ENCODE measurements around the gene RFX4.

RFX4 gene

DNA sequence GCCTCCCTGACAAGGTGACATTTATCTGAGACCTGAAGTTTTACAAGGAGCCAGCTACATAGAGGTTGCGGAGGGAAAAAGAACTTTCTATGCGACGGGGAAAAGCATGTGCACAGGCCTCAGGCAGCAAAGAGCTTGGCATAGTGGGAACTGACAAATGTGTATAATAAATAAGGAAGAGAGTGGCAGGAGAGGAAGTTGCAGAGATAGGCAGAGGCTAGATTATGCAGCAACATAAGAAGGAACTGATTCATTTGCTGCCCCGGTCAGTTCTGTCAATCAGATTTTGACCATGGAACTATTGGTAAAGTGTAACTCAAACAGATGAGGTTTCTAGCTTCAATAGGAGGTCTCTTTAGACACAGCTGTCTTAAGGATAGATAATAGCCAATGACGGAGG, 158.0 kb downstream of the RFX4 start:
- no peaks in the 10 kb centered on the region for H3K4me1 ChIP-seq (ENCODE audit: control insufficient read depth, insufficient read depth, low read length)
- no peak overlapping the region for H3K9ac ChIP-seq (ENCODE audit: low read length)

DNA sequence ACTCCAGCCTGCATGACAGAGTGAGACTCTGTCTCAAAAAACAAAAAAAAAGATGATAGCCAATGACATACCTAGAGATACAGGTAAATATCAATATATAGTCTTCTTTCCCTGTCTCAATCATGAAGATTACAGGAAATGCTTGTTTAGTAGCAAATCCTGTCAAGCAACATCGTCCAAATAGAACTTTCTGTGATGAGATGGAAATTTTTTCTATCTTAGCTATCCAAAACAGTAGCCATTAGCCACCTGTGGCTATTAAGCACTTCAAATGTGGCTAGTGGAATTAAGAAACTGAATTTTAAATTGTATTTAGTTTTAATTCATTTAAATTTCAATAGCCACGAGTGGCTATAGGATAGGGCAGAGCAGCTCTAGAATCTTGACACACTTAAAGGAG, 158.4 kb downstream of the RFX4 start:
- Histone ChIP-seq H3K9me3 (ENCODE audit: control insufficient read depth, low read length) (no peaks in the 10 kb centered on the region), H3K36me3 (ENCODE audit: control insufficient read depth, insufficient read depth, low read length, severe bottlenecking) (no peaks in the 10 kb centered on the region), H3K9ac (ENCODE audit: low read length) (no peak overlapping the region), H3K4me1 (ENCODE audit: control insufficient read depth, insufficient read depth, low read length) (no peaks in the 10 kb centered on the region), H3K4me3 (ENCODE audit: low read length) (no peak overlapping the region), H3K27me3 (replicated peaks; ENCODE audit: control insufficient read depth, insufficient read depth, low read length) (peaks cover 18% of the 10 kb centered on the region)
- no peak for DNase-seq (ENCODE audit: low read depth)

More for the DNA sequence above, 158.0 kb downstream of the RFX4 start:
- no peaks in the 10 kb centered on the region for H3K36me3 ChIP-seq (ENCODE audit: control insufficient read depth, insufficient read depth, low read length, severe bottlenecking)
- H3K27me3 ChIP-seq (replicated peaks; ENCODE audit: control insufficient read depth, insufficient read depth, low read length) = peaks cover 21% of the 10 kb centered on the region
- no peak overlapping the region for H3K4me3 ChIP-seq (ENCODE audit: low read length)
- no peaks in the 10 kb centered on the region for H3K9me3 ChIP-seq (ENCODE audit: control insufficient read depth, low read length)
- no peak for DNase-seq (ENCODE audit: low read depth)

DNA sequence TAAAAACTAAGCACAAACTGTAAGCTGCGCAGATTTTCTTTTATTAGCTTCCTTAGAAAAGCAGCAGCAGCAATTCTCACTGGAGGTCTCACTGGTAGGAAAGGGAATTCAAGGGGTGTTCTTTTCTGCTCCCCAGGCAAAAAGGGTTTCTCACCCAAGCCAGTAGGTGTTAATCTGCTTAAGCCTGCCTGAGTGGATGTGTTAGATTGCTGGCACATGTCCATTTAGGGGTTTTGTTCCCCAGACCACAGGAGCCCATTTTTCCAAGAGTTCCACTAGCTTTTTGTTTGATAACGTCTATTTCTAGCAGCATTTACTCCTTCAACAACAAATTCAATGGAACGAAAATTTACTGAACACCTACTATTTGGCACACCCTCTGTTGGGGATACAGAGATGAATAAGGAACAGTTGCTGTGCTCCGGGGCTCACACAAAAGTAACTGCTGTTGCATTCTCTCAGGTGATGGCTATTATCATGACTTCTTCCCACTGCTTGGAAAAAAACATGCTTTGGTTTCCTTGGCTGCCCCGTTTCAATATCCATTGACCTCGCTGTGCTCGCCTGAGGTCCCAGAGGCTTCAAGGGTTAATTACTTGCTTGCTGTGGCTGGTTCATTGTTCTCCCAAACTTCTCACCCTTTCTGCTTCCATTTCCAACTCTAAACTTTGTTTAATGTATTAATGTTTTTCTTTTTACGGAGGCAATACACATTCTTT, 160.6 kb downstream of the RFX4 start:
- H3K9ac ChIP-seq (ENCODE audit: low read length) = no peak overlapping the region
- DNase-seq (ENCODE audit: low read depth) = no peak
- H3K4me1 ChIP-seq (ENCODE audit: control insufficient read depth, insufficient read depth, low read length) = no peaks in the 10 kb centered on the region
- no peak overlapping the region for H3K4me3 ChIP-seq (ENCODE audit: low read length)
- no peaks in the 10 kb centered on the region for H3K9me3 ChIP-seq (ENCODE audit: control insufficient read depth, low read length)
- no peaks in the 10 kb centered on the region for H3K36me3 ChIP-seq (ENCODE audit: control insufficient read depth, insufficient read depth, low read length, severe bottlenecking)
- peaks cover 13% of the 10 kb centered on the region for H3K27me3 ChIP-seq (replicated peaks; ENCODE audit: control insufficient read depth, insufficient read depth, low read length)

DNA sequence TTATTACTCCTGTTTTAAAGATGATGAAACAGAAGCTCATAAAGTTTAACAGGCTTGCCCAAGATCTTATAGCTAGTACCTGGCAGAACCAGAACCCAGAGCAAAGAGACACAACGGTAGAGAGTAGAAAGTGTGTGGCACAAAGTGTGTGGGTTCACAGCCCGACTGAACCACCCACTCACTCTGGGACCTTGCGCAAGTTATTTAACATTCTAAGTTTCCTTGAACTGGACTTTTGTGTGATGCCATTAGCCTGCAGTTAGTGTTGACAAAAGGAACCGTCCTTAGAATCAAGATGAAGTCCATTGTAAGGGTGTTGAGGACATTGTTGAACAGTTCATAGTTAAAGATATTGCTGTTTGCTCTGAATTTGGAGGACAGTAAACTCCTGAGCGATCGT, 161.8 kb downstream of the RFX4 start:
- no peak for DNase-seq (ENCODE audit: low read depth)
- Histone ChIP-seq H3K9me3 (ENCODE audit: control insufficient read depth, low read length) (no peaks in the 10 kb centered on the region), H3K4me1 (ENCODE audit: control insufficient read depth, insufficient read depth, low read length) (no peaks in the 10 kb centered on the region), H3K9ac (ENCODE audit: low read length) (no peak overlapping the region), H3K4me3 (ENCODE audit: low read length) (no peak overlapping the region), H3K36me3 (ENCODE audit: control insufficient read depth, insufficient read depth, low read length, severe bottlenecking) (no peaks in the 10 kb centered on the region), H3K27me3 (replicated peaks; ENCODE audit: control insufficient read depth, insufficient read depth, low read length) (peaks cover 13% of the 10 kb centered on the region)

DNA sequence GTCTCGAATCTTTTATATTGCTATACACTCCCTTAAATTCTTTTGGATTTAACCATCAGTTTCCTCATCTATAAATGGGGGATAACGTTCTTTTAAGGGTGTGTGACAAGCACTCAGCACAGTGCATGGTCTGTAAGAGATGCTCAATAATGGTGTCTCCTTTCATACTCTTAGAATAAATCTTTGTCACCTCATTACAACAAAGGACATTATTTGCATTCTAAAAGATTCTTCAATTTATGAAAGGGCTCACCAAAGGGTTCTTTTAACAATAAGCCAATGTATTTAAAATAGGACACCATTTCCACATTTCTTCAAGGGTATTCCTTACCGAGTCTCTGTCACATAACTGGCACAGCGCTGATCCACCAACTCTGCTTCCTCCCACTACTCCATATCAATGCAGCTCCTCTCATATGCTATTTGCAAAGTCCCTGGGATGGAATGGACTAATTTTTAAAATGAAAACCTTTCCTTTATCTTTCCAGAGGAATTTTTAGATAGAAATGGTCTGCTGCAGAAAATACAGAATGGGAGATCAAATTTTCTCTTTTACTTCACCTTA, 162.5 kb downstream of the RFX4 start:
- H3K9me3 ChIP-seq (ENCODE audit: control insufficient read depth, low read length) = no peaks in the 10 kb centered on the region
- no peak for DNase-seq (ENCODE audit: low read depth)
- H3K4me1 ChIP-seq (ENCODE audit: control insufficient read depth, insufficient read depth, low read length) = no peaks in the 10 kb centered on the region
- peaks cover 13% of the 10 kb centered on the region for H3K27me3 ChIP-seq (replicated peaks; ENCODE audit: control insufficient read depth, insufficient read depth, low read length)
- no peaks in the 10 kb centered on the region for H3K36me3 ChIP-seq (ENCODE audit: control insufficient read depth, insufficient read depth, low read length, severe bottlenecking)
- no peak overlapping the region for H3K4me3 ChIP-seq (ENCODE audit: low read length)
- H3K9ac ChIP-seq (ENCODE audit: low read length) = no peak overlapping the region

DNA sequence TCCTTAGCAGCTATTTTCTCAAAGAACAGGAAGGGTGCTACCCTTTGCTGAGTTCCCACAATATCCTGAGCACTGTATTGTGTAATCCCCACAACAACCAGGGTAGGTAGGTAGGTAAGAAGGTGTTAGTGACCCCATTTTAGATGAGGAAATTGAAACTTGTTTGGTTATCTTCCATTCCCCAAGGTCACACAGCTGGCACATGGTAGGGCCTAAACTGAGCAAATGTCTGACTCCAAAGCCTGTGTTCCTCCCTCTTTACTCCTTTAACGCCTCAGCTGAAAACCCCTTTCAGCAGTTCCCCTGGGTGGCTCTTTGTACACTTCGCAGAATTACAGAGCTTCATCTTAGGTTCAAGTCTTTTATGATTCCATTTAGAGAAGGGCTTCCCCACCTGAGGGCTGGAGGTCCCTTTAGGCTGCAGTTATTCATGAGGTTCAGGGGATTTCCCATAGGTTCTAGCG, 165.2 kb downstream of the RFX4 start:
- Histone ChIP-seq H3K4me3 (ENCODE audit: low read length) (no peak overlapping the region), H3K9me3 (ENCODE audit: control insufficient read depth, low read length) (no peaks in the 10 kb centered on the region), H3K27me3 (replicated peaks; ENCODE audit: control insufficient read depth, insufficient read depth, low read length) (peaks cover 10% of the 10 kb centered on the region), H3K4me1 (ENCODE audit: control insufficient read depth, insufficient read depth, low read length) (no peaks in the 10 kb centered on the region), H3K9ac (ENCODE audit: low read length) (no peak overlapping the region), H3K36me3 (ENCODE audit: control insufficient read depth, insufficient read depth, low read length, severe bottlenecking) (no peaks in the 10 kb centered on the region)
- DNase-seq (ENCODE audit: low read depth) = no peak

DNA sequence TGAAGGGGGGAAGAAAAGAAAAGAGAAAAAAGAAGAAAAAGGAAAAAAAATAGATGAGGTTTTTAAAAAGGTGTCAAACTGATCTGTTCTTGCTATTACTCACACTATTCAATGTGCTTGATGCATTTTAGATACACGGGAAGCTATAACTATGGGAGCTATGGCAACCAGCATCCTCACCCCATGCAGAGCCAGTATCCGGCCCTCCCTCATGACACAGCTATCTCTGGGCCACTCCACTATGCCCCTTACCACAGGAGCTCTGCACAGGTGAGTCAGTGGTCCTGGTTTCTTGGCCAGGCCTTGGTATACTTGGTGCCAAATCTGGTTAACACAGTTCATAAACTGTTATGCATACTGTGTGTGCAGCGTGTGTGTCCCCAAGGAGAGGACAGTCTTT, 167.7 kb downstream of the RFX4 start:
- peaks cover 6% of the 10 kb centered on the region for H3K4me1 ChIP-seq (ENCODE audit: control insufficient read depth, insufficient read depth, low read length)
- H3K27me3 ChIP-seq (replicated peaks; ENCODE audit: control insufficient read depth, insufficient read depth, low read length) = no peaks in the 10 kb centered on the region
- no peak for DNase-seq (ENCODE audit: low read depth)
- no peak overlapping the region for H3K4me3 ChIP-seq (ENCODE audit: low read length)
- no peak overlapping the region for H3K9ac ChIP-seq (ENCODE audit: low read length)
- no peaks in the 10 kb centered on the region for H3K36me3 ChIP-seq (ENCODE audit: control insufficient read depth, insufficient read depth, low read length, severe bottlenecking)
- H3K9me3 ChIP-seq (ENCODE audit: control insufficient read depth, low read length) = no peaks in the 10 kb centered on the region

DNA sequence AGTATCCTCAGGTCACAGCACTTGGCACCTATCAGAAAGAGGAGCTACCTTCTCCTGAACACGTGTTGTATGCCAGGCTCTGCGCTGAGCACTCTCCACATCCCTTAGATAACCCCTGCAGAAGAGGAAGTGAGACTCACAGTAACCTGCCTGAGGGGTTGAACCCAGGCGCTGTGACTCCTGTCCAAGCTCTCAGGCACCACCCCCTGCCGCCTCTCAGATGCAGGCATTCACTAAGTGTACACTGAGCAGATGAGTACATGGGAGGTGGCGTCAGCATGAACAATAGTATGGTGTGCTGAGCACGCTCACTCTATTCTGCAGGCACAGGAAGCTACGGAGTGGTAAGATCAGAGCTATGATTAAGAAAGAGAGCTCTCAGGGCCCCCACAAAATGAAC, 170.7 kb downstream of the RFX4 start:
- Histone ChIP-seq H3K36me3 (ENCODE audit: control insufficient read depth, insufficient read depth, low read length, severe bottlenecking) (no peaks in the 10 kb centered on the region), H3K4me1 (ENCODE audit: control insufficient read depth, insufficient read depth, low read length) (peaks cover 33% of the 10 kb centered on the region), H3K9ac (ENCODE audit: low read length) (no peak overlapping the region)

DNA sequence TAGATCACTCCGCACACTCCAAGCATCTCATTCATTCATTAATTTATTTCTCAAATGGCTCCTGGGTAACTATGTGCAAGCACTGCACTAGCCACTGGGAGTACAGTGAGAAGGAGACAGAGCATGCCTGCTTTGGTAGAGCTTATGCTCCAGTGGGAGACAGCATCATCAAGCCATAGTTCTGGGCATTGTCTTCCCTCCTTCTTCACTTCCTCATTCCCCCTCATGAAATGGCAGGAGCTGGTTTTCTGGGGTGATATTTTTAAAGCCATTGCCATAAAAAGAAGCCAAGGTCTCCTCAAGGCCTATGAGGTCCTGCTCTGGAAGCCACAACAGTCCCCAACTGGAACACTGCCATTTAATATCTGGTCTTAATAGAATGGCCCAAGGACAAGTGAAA, 171.5 kb downstream of the RFX4 start:
- Histone ChIP-seq H3K36me3 (ENCODE audit: control insufficient read depth, insufficient read depth, low read length, severe bottlenecking) (no peaks in the 10 kb centered on the region), H3K9ac (ENCODE audit: low read length) (no peak overlapping the region), H3K4me3 (ENCODE audit: low read length) (no peak overlapping the region), H3K27me3 (replicated peaks; ENCODE audit: control insufficient read depth, insufficient read depth, low read length) (no peaks in the 10 kb centered on the region), H3K9me3 (ENCODE audit: control insufficient read depth, low read length) (no peaks in the 10 kb centered on the region), H3K4me1 (ENCODE audit: control insufficient read depth, insufficient read depth, low read length) (peaks cover 39% of the 10 kb centered on the region)
- no peak for DNase-seq (ENCODE audit: low read depth)

More for the DNA sequence above, 170.7 kb downstream of the RFX4 start:
- no peak for DNase-seq (ENCODE audit: low read depth)
- Histone ChIP-seq H3K27me3 (replicated peaks; ENCODE audit: control insufficient read depth, insufficient read depth, low read length) (no peaks in the 10 kb centered on the region), H3K9me3 (ENCODE audit: control insufficient read depth, low read length) (no peaks in the 10 kb centered on the region), H3K4me3 (ENCODE audit: low read length) (no peak overlapping the region)

DNA sequence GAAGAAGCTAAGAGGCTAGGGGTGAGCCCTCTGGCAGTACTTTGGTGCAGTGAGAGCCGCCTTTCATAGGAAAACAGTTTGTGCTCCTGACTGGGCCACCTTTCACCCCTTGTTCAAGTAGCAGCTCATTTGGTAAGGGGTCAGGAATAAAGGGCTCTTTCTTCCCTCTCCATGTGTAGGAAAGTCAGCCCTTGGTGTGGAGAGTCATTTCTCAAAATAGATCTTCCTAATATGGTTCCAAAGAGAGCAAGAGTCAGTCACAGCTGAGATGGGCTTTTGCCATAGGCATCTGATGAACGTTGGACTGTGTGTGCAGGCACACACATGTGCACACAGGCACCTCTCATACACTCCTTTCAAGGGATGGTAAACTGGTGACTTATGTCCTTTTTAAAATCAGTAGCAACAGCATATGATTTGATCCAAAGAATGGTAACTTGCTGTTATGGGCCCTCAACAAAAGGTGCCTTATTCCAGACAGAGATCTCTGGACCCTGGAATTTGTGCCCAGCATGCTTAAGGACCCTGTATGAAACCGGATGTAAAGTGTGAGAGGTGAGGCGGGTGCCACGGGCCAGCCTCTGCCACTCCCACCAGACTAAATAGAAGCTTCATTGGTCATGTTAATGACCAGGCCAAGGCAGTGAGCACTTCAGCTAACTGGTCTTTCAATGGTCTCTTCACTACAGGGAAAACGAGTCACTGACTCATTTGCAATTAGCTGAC, 175.0 kb downstream of the RFX4 start:
- H3K4me3 ChIP-seq (ENCODE audit: low read length) = no peak overlapping the region
- H3K36me3 ChIP-seq (ENCODE audit: control insufficient read depth, insufficient read depth, low read length, severe bottlenecking) = no peaks in the 10 kb centered on the region
- H3K27me3 ChIP-seq (replicated peaks; ENCODE audit: control insufficient read depth, insufficient read depth, low read length) = no peaks in the 10 kb centered on the region
- peaks cover 54% of the 10 kb centered on the region for H3K4me1 ChIP-seq (ENCODE audit: control insufficient read depth, insufficient read depth, low read length)
- H3K9ac ChIP-seq (ENCODE audit: low read length) = peak overlapping the region; percentile 70
- H3K9me3 ChIP-seq (ENCODE audit: control insufficient read depth, low read length) = no peaks in the 10 kb centered on the region
- DNase-seq (ENCODE audit: low read depth) = no peak

DNA sequence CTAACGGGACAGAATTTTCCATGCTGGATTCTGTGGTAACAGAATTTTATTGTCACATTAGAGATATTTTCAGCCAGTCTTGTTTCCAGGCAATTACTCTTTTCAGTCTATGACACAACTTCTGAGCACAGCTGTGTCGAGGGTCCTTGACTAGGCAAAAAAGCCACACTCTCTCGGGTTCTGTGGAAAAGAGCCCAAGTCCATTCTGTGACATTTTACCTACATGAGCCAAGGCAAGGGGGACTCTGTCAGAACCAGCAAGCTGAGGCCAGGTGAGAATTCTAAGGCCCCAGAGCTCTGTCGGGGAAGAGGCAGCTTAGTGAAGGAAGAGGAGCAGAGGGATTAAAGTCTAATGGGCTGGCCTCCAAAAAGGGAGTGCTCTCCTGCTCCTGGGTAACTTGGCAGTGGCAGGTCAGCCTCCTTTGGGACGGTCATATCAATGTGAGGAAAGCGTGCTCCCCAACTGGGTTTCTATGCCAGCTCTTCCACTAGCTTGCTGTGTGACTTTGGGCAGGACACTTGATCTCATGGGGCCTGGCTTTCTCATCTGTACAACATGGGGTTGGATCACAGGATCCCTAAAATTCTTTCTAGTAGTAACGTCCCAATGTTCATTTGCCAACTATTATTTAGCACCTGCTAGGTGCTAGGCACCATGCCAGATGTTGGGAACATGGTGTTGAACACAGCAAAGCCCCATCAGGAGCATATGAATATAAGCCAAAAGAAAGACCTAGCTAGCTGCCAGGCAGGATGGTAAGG, 175.7 kb downstream of the RFX4 start:
- Histone ChIP-seq H3K9me3 (ENCODE audit: control insufficient read depth, low read length) (no peaks in the 10 kb centered on the region), H3K27me3 (replicated peaks; ENCODE audit: control insufficient read depth, insufficient read depth, low read length) (no peaks in the 10 kb centered on the region), H3K4me1 (ENCODE audit: control insufficient read depth, insufficient read depth, low read length) (peaks cover 54% of the 10 kb centered on the region), H3K36me3 (ENCODE audit: control insufficient read depth, insufficient read depth, low read length, severe bottlenecking) (no peaks in the 10 kb centered on the region), H3K4me3 (ENCODE audit: low read length) (no peak overlapping the region), H3K9ac (ENCODE audit: low read length) (peak overlapping the region; percentile 74)
- no peak for DNase-seq (ENCODE audit: low read depth)

Measured in adipocyte (in vitro differentiated cells).